ENCODE measurements around the gene WDR83.
"Not testable (repeated sequence)": the region's sequence is repeated elsewhere in the genome, so short reads cannot be mapped to it uniquely, and the experiment has no call there.

WDR83 gene

DNA sequence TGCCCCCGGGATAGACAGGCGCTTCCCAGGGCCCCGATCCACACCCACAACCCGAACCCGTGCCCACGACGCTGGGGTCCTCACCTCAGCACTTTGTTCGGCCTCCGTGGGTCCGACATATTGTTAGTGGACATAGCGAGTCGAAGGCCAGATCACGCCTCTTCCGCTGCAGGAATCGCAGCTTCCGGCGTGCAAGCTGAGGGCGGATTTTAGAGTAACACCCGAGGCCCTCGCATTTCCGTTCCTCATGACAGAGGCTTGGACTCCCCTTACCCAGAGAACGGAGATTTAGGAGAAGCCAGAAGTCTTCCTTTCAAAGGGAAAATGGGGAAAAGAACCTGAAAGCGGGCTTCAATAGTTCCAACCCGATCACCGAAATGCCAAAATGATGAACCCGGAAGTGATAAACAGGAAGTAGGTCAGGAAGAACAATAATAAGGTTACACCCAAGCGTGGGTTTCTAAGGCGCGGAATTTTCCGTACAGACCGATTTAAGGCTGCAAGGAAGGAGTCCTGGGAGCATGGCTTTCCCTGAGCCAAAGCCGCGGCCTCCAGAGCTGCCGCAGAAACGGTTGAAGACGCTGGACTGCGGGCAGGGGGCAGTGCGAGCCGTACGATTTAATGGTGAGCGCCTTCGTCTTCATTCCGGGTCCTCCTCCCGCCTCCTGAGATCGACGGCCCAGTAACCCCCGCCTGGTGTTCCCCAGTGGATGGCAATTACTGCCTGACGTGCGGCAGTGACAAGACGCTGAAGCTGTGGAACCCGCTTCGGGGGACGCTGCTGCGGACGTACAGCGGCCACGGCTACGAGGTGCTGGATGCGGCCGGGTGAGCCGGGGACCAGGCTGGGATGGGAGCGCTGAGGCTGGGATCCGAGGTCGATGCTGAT is 2.9 kb downstream of the WDR83 start:
- Histone ChIP-seq H3K4me1 (ENCODE audit: control insufficient read depth in 2 of 2, insufficient read depth in 2 of 2, low read length in 2 of 2) (peaks cover 34 to 37% of the 10 kb centered on the region in 2 donors), H3K36me3 (ENCODE audit: control insufficient read depth in 2 of 2, insufficient read depth in 2 of 2, low read length in 2 of 2) (peaks cover 19 to 27% of the 10 kb centered on the region in 2 donors), H3K9ac (ENCODE audit: low read depth in 1 of 2, low read length in 2 of 2) (peak overlapping the region; percentile 68 to 86), H3K9me3 (ENCODE audit: control insufficient read depth in 2 of 2, low read length in 2 of 2) (no peaks in the 10 kb centered on the region), H3K4me3 (ENCODE audit: low read length in 2 of 2) (peak overlapping the region; percentile 79 to 99), H3K27ac (ENCODE audit: low read depth in 2 of 2, low read length in 2 of 2) (peak overlapping the region; percentile 89 to 95), H3K27me3 (ENCODE audit: control insufficient read depth in 2 of 2, insufficient read depth in 2 of 2, low read length in 2 of 2) (no peaks in the 10 kb centered on the region)

DNA sequence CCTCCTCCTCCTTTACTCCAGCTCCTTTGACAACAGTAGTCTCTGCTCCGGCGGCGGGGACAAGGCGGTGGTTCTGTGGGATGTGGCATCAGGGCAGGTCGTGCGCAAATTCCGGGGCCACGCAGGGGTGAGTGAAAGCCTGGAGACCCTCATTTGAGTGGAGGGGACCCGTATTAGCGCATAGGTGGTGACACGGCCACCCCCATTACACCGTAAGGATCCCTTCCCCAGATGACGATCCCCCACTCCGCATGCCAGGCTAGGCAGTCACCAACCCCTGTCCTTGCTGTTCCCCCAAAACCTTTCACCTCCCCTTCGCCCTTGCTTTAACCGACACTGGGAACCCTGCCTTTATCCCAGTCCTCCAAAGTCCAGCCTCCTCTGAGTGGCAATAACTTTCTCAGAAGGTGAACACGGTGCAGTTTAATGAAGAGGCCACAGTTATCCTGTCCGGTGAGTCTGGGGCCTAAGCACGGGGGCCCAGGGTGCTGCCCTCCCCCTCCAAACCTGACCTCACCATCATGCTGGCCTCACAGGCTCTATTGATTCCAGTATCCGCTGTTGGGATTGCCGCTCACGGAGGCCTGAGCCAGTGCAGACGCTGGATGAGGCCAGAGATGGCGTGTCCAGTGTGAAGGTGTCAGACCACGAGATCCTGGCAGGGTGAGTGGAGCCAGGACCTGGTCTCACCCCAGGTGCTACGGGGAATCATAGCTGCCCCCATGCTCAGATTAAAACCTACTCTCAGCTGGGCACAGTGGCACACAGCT is 3.7 kb downstream of the WDR83 start:
- peaks cover 20 to 26% of the 10 kb centered on the region in 2 donors for H3K36me3 ChIP-seq (ENCODE audit: control insufficient read depth in 2 of 2, insufficient read depth in 2 of 2, low read length in 2 of 2)
- H3K27ac ChIP-seq (ENCODE audit: low read depth in 2 of 2, low read length in 2 of 2), result peak overlapping the region; percentile 89 to 95
- peaks cover 33% of the 10 kb centered on the region in 2 donors for H3K4me1 ChIP-seq (ENCODE audit: control insufficient read depth in 2 of 2, insufficient read depth in 2 of 2, low read length in 2 of 2)
- no peaks in the 10 kb centered on the region for H3K9me3 ChIP-seq (ENCODE audit: control insufficient read depth in 2 of 2, low read length in 2 of 2)
- H3K27me3 ChIP-seq (ENCODE audit: control insufficient read depth in 2 of 2, insufficient read depth in 2 of 2, low read length in 2 of 2), result no peaks in the 10 kb centered on the region
- peak overlapping the region; percentile 79 to 99 for H3K4me3 ChIP-seq (ENCODE audit: low read length in 2 of 2)
- peak overlapping the region; percentile 68 to 86 for H3K9ac ChIP-seq (ENCODE audit: low read depth in 1 of 2, low read length in 2 of 2)

DNA sequence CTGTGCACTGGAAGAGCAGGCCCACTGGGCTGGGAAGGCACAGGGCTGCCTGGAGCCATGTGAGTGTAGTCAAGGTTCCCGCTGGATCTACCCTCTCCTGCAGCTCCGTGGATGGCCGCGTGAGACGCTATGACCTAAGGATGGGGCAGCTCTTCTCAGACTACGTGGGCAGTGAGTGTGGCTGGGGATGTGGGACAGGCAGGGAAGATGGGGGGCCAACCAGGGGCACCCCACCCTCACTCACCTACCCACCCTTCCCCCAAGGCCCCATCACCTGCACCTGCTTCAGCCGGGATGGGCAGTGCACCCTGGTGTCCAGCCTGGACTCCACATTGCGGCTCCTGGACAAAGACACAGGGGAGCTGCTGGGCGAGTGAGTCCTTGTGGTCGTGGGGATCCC is 6.1 kb downstream of the WDR83 start:
- Histone ChIP-seq H3K9me3 (ENCODE audit: control insufficient read depth in 2 of 2, low read length in 2 of 2) (no peaks in the 10 kb centered on the region), H3K4me3 (ENCODE audit: low read length in 2 of 2) (no peak overlapping the region), H3K36me3 (ENCODE audit: control insufficient read depth in 2 of 2, insufficient read depth in 2 of 2, low read length in 2 of 2) (peaks cover 36 to 49% of the 10 kb centered on the region in 2 donors), H3K27ac (ENCODE audit: low read depth in 2 of 2, low read length in 2 of 2) (no peak overlapping the region), H3K27me3 (ENCODE audit: control insufficient read depth in 2 of 2, insufficient read depth in 2 of 2, low read length in 2 of 2) (no peaks in the 10 kb centered on the region), H3K4me1 (ENCODE audit: control insufficient read depth in 2 of 2, insufficient read depth in 2 of 2, low read length in 2 of 2) (peaks cover 16 to 17% of the 10 kb centered on the region in 2 donors), H3K9ac (ENCODE audit: low read depth in 1 of 2, low read length in 2 of 2) (no peak overlapping the region)

DNA sequence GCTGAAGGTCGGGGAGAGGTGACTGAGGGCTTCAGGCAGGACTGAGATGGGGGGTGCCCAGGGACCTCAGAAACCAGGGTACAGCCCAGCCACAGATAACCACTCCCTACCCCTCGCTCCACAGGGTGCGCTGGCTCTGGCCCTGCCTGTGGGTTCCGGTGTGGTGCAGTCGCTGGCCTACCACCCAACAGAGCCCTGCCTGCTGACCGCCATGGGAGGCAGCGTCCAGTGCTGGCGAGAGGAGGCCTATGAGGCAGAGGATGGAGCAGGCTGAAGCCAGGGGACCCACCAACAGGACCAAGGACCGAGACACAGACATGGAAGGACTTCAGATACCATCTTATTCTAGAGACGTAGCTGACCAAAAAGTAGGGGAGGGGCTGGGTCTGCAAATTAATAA is 8.8 kb downstream of the WDR83 start:
- H3K36me3 ChIP-seq (ENCODE audit: control insufficient read depth in 2 of 2, insufficient read depth in 2 of 2, low read length in 2 of 2), result peaks cover 53 to 60% of the 10 kb centered on the region in 2 donors
- no peaks in the 10 kb centered on the region for H3K9me3 ChIP-seq (ENCODE audit: control insufficient read depth in 2 of 2, low read length in 2 of 2)
- peaks cover 3 to 5% of the 10 kb centered on the region in 2 donors for H3K4me1 ChIP-seq (ENCODE audit: control insufficient read depth in 2 of 2, insufficient read depth in 2 of 2, low read length in 2 of 2)
- H3K9ac ChIP-seq (ENCODE audit: low read depth in 1 of 2, low read length in 2 of 2), result no peak overlapping the region
- no peak overlapping the region for H3K4me3 ChIP-seq (ENCODE audit: low read length in 2 of 2)
- H3K27me3 ChIP-seq (ENCODE audit: control insufficient read depth in 2 of 2, insufficient read depth in 2 of 2, low read length in 2 of 2), result no peaks in the 10 kb centered on the region
- H3K27ac ChIP-seq (ENCODE audit: low read depth in 2 of 2, low read length in 2 of 2), result no peak overlapping the region

DNA sequence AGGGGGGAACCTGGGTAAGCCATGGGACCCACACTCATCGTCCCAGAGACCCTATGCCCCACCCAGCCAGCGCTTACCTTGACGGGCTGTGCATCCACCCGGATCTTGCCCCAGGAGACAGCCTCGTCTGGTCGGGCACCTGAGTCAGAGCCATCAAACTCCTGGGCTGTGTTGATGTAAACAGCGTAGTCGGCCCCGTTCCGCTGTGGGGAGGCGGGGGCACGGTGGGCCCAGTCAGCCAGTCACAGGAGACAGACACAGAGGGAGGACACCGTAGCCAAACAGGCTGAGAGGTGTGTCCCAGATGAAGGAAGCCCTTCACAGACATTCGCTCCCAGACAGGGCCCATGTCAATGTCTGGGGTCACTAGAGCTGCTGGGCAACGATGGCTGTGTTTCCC is 9.3 kb downstream of the WDR83 start:
- peaks cover 2 to 4% of the 10 kb centered on the region in 2 donors for H3K4me1 ChIP-seq (ENCODE audit: control insufficient read depth in 2 of 2, insufficient read depth in 2 of 2, low read length in 2 of 2)

DNA sequence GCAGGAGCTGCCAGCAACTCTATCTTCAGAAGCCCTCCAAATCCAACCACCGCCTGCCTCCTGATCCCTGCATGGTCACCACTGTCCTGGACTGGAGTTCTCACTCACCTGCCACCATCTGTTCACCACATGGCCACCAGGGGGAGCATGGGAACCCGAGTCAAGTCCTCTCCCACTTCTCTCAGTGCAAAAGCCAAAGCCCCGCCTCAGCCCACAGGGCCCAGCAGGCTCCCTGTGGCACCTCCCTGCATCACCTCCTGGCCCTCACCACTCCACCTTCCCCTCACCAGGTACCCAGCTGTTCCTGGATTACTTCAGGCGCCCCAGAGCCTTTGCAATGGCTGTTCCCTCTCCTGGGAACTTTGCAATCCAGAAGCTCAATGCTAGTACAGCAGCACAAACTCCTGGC is 9.8 kb downstream of the WDR83 start:
- peaks cover 53 to 60% of the 10 kb centered on the region in 2 donors for H3K36me3 ChIP-seq (ENCODE audit: control insufficient read depth in 2 of 2, insufficient read depth in 2 of 2, low read length in 2 of 2)
- no peak overlapping the region for H3K4me3 ChIP-seq (ENCODE audit: low read length in 2 of 2)
- H3K27ac ChIP-seq (ENCODE audit: low read depth in 2 of 2, low read length in 2 of 2), result peak overlapping the region in 1 of 2 donors; percentile 6
- no peaks in the 10 kb centered on the region for H3K27me3 ChIP-seq (ENCODE audit: control insufficient read depth in 2 of 2, insufficient read depth in 2 of 2, low read length in 2 of 2)
- peaks cover 2 to 4% of the 10 kb centered on the region in 2 donors for H3K4me1 ChIP-seq (ENCODE audit: control insufficient read depth in 2 of 2, insufficient read depth in 2 of 2, low read length in 2 of 2)
- no peaks in the 10 kb centered on the region for H3K9me3 ChIP-seq (ENCODE audit: control insufficient read depth in 2 of 2, low read length in 2 of 2)
- H3K9ac ChIP-seq (ENCODE audit: low read depth in 1 of 2, low read length in 2 of 2), result no peak overlapping the region

More for the DNA sequence above, 9.3 kb downstream of the WDR83 start:
- Histone ChIP-seq H3K36me3 (ENCODE audit: control insufficient read depth in 2 of 2, insufficient read depth in 2 of 2, low read length in 2 of 2) (peaks cover 53 to 60% of the 10 kb centered on the region in 2 donors), H3K9ac (ENCODE audit: low read depth in 1 of 2, low read length in 2 of 2) (no peak overlapping the region), H3K9me3 (ENCODE audit: control insufficient read depth in 2 of 2, low read length in 2 of 2) (no peaks in the 10 kb centered on the region), H3K27me3 (ENCODE audit: control insufficient read depth in 2 of 2, insufficient read depth in 2 of 2, low read length in 2 of 2) (no peaks in the 10 kb centered on the region), H3K27ac (ENCODE audit: low read depth in 2 of 2, low read length in 2 of 2) (no peak overlapping the region), H3K4me3 (ENCODE audit: low read length in 2 of 2) (no peak overlapping the region)

DNA sequence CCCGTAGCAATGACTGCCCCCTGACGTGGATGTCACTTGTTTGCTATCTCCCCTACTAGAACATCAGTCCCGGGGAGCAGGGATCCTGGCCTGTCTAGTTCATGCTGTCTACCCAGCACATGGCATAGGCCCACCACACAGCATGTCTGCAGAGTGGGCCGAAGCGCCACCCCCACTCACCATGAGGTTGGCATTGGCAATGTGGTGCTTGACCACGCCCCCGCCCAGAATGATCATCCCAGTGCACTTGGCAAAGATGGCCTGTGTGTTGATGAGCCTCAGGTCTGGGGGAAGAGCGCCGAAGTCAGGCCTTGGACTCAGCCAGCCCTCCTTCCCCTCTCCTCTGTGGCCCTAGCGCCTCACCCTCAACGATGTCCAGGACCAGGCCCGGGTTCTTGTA is 10.3 kb downstream of the WDR83 start:
- peaks cover 53 to 60% of the 10 kb centered on the region in 2 donors for H3K36me3 ChIP-seq (ENCODE audit: control insufficient read depth in 2 of 2, insufficient read depth in 2 of 2, low read length in 2 of 2)

DNA sequence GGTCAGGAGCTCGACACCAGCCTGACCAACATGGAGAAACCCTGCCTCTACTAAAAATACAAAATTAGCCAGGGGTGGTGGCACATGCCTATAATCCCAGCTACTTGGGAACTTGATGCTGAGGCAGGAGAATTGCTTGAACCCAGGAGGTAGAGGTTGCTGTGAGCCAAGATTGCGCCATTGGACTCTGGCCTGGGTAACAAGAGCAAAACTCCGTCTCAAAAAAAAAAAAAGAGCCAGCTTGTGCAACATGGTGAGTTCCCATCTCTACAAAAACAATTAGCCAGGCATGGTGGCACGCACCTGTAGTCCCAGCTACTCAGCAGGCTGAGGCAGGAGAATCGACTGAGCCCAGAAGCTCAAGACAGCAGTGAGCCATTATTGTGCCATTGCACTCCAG is 11.4 kb downstream of the WDR83 start:
- not testable (repeated sequence) for H3K4me3 ChIP-seq (ENCODE audit: low read length in 2 of 2); H3K27me3 ChIP-seq (ENCODE audit: control insufficient read depth in 2 of 2, insufficient read depth in 2 of 2, low read length in 2 of 2); H3K4me1 ChIP-seq (ENCODE audit: control insufficient read depth in 2 of 2, insufficient read depth in 2 of 2, low read length in 2 of 2); H3K9ac ChIP-seq (ENCODE audit: low read depth in 1 of 2, low read length in 2 of 2); H3K27ac ChIP-seq (ENCODE audit: low read depth in 2 of 2, low read length in 2 of 2); H3K9me3 ChIP-seq (ENCODE audit: control insufficient read depth in 2 of 2, low read length in 2 of 2)
- H3K36me3 ChIP-seq (ENCODE audit: control insufficient read depth in 2 of 2, insufficient read depth in 2 of 2, low read length in 2 of 2), result peaks cover 46 to 55% of the 10 kb centered on the region in 2 donors

More for the DNA sequence above, 10.3 kb downstream of the WDR83 start:
- Histone ChIP-seq H3K9ac (ENCODE audit: low read depth in 1 of 2, low read length in 2 of 2) (no peak overlapping the region), H3K27ac (ENCODE audit: low read depth in 2 of 2, low read length in 2 of 2) (no peak overlapping the region), H3K4me1 (ENCODE audit: control insufficient read depth in 2 of 2, insufficient read depth in 2 of 2, low read length in 2 of 2) (peaks cover 2 to 4% of the 10 kb centered on the region in 2 donors), H3K4me3 (ENCODE audit: low read length in 2 of 2) (no peak overlapping the region), H3K9me3 (ENCODE audit: control insufficient read depth in 2 of 2, low read length in 2 of 2) (no peaks in the 10 kb centered on the region), H3K27me3 (ENCODE audit: control insufficient read depth in 2 of 2, insufficient read depth in 2 of 2, low read length in 2 of 2) (no peaks in the 10 kb centered on the region)

DNA sequence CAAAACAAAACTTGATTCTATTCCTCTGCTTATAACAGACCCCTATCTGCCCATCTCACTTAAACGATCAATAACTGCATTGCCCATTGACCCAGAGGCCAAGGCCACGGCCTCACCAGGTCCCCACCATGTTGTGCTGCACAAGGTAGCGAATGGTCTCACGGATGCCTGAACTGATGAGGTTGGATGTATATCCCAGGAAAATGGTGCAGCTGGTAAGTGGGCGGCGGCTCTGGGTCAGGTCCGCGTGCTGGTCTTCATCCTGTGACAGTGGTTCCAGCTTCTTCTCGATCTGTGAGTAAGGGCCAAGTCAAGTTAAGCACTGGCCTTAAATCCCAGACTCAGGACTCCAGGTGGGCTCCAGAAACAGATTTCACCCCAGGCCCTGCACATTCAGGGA is 13.4 kb downstream of the WDR83 start:
- H3K9ac ChIP-seq (ENCODE audit: low read depth in 1 of 2, low read length in 2 of 2), result no peak overlapping the region
- no peak overlapping the region for H3K4me3 ChIP-seq (ENCODE audit: low read length in 2 of 2)
- H3K27ac ChIP-seq (ENCODE audit: low read depth in 2 of 2, low read length in 2 of 2), result no peak overlapping the region
- H3K27me3 ChIP-seq (ENCODE audit: control insufficient read depth in 2 of 2, insufficient read depth in 2 of 2, low read length in 2 of 2), result no peaks in the 10 kb centered on the region
- peaks cover 2 to 4% of the 10 kb centered on the region in 2 donors for H3K4me1 ChIP-seq (ENCODE audit: control insufficient read depth in 2 of 2, insufficient read depth in 2 of 2, low read length in 2 of 2)
- no peaks in the 10 kb centered on the region for H3K9me3 ChIP-seq (ENCODE audit: control insufficient read depth in 2 of 2, low read length in 2 of 2)
- peaks cover 36 to 43% of the 10 kb centered on the region in 2 donors for H3K36me3 ChIP-seq (ENCODE audit: control insufficient read depth in 2 of 2, insufficient read depth in 2 of 2, low read length in 2 of 2)

Measured in mucosa of rectum (tissue), 2 donors.